HepG2 (cell line): Measurements from ENCODE around the gene TFEB. TPM values are rescaled to one million over a fixed set of nuclear protein-coding genes. Genes with fewer than 3 reads are reported as not detected.

Experiments
- ARNTL ChIP-seq: sonication (generic); formaldehyde crosslinking; IDR thresholded peaks from 2 replicates; pipeline ENCODE4 v1.4.0; 2020; ENCODE audit warnings: mild to moderate bottlenecking, missing genetic modification reagents
- BATF2 ChIP-seq: sonication (generic); formaldehyde crosslinking; IDR thresholded peaks from 2 replicates; pipeline ENCODE4 v1.8.0; 2022; ENCODE audit warnings: mild to moderate bottlenecking, missing genetic modification reagents, moderate library complexity
- CAMTA2 ChIP-seq: sonication (generic); formaldehyde crosslinking; IDR thresholded peaks from 2 replicates; pipeline ENCODE4 v1.4.0; 2020; ENCODE audit warnings: mild to moderate bottlenecking, missing genetic modification reagents, borderline replicate concordance
- DMTF1 ChIP-seq: sonication (generic); formaldehyde crosslinking; IDR thresholded peaks from 2 replicates; pipeline ENCODE4 v1.4.0; 2020; ENCODE audit warnings: mild to moderate bottlenecking, missing genetic modification reagents
- E2F5 ChIP-seq: sonication (generic); formaldehyde crosslinking; conservative IDR thresholded peaks from 2 replicates; pipeline ENCODE4 v1.4.0; 2020; ENCODE audit warnings: missing genetic modification reagents
- GMEB1 ChIP-seq: sonication (generic); formaldehyde crosslinking; IDR thresholded peaks from 2 replicates; pipeline ENCODE4 v1.5.1; 2020; ENCODE audit warnings: missing genetic modification reagents, mild to moderate bottlenecking, borderline replicate concordance
- HNRNPK ChIP-seq: fragments of 200-400 bp; formaldehyde crosslinking; IDR thresholded peaks from 2 replicates; pipeline ENCODE4 v1.6.1; 2018; ENCODE audit warnings: low read length, low read depth, moderate library complexity, mild to moderate bottlenecking; ENCODE audit not compliant: poor library complexity, severe bottlenecking
- HOXA9 ChIP-seq: sonication (generic); formaldehyde crosslinking; IDR thresholded peaks from 2 replicates; pipeline ENCODE4 v1.8.1; 2022; ENCODE audit warnings: missing genetic modification reagents, mild to moderate bottlenecking, moderate library complexity, borderline replicate concordance
- IRF2 ChIP-seq: IDR thresholded peaks from 2 replicates; pipeline ENCODE4 v1.6.1; 2018; ENCODE audit warnings: missing genetic modification reagents, missing compliant biosample characterization
- SIN3B ChIP-seq: fragments of 150-350 bp; IDR thresholded peaks from 2 replicates; pipeline ENCODE4 v1.6.1; 2014; ENCODE audit warnings: low read length
- SNAPC2 ChIP-seq: sonication (generic); formaldehyde crosslinking; IDR thresholded peaks from 2 replicates; pipeline ENCODE4 v1.8.1; 2022; ENCODE audit warnings: mild to moderate bottlenecking, missing genetic modification reagents
- TP53 ChIP-seq: sonication (generic); formaldehyde crosslinking; conservative IDR thresholded peaks from 2 replicates; pipeline ENCODE4 v1.4.0; 2020; ENCODE audit warnings: missing genetic modification reagents
- ZNF24 ChIP-seq: fragments of 450-650 bp; IDR thresholded peaks from 2 replicates; pipeline ENCODE4 v1.6.1; 2017; ENCODE audit warnings: antibody characterized with exemption, mild to moderate bottlenecking
- ZNF253 ChIP-seq: sonication (generic); formaldehyde crosslinking; IDR thresholded peaks from 2 replicates; pipeline ENCODE4 v1.8.0; 2022; ENCODE audit warnings: mild to moderate bottlenecking, missing genetic modification reagents, borderline replicate concordance
- ZNF326 ChIP-seq: sonication (generic); formaldehyde crosslinking; IDR thresholded peaks from 2 replicates; pipeline ENCODE4 v1.4.0; 2020; ENCODE audit warnings: missing genetic modification reagents, borderline replicate concordance
- ZNF740 ChIP-seq: sonication (generic); formaldehyde crosslinking; IDR thresholded peaks from 2 replicates; pipeline ENCODE4 v1.4.0; 2020; ENCODE audit warnings: missing genetic modification reagents
- polyA plus RNA-seq, 8 experiments: library from polyadenylated mRNA; depleted of rRNA in 3 of 8; stranded (reverse) in 7 of 8; unstranded in 1 of 8; fragments of >200 nt; fragmentation: Illumina TruSeq in 4 of 8; extraction: Trizol in 4 of 8; gene quantifications; 2 replicates each; pipeline versions ENCODE4 v1.2.1 to v1.2.3, GENCODE V29; 2011 to 2016; ENCODE audit warnings: low read depth in 4 of 8, missing spikeins in 1 of 8, mixed read lengths in 1 of 8; ENCODE audit not compliant: insufficient read depth in 1 of 8
- total RNA-seq, 5 experiments: library from RNA; depleted of rRNA; stranded (reverse); fragments of >200 nt; fragmentation: Illumina TruSeq; extraction: Trizol; gene quantifications; 2 replicates each; pipeline ENCODE4 v1.2.3, GENCODE V29; 2016; ENCODE audit warnings: low read depth in 1 of 5
- TF ChIP-seq, protein P1 (sequence below): sonication (generic); formaldehyde crosslinking; IDR thresholded peaks from 2 replicates; pipeline ENCODE4 v1.4.0; 2020; ENCODE audit warnings: missing genetic modification reagents, borderline replicate concordance
- TF ChIP-seq, protein P2 (sequence below): sonication (generic); formaldehyde crosslinking; IDR thresholded peaks from 2 replicates; pipeline ENCODE4 v1.9.0; 2021; ENCODE audit warnings: missing genetic modification reagents, borderline replicate concordance

Gene TFEB
- total and polyA plus RNA-seq, 2 of the 13 experiments (the other 11 are each of a cell fraction or from before 2014, with no cell fraction given) = 13.3 to 18.7 TPM

DNA sequence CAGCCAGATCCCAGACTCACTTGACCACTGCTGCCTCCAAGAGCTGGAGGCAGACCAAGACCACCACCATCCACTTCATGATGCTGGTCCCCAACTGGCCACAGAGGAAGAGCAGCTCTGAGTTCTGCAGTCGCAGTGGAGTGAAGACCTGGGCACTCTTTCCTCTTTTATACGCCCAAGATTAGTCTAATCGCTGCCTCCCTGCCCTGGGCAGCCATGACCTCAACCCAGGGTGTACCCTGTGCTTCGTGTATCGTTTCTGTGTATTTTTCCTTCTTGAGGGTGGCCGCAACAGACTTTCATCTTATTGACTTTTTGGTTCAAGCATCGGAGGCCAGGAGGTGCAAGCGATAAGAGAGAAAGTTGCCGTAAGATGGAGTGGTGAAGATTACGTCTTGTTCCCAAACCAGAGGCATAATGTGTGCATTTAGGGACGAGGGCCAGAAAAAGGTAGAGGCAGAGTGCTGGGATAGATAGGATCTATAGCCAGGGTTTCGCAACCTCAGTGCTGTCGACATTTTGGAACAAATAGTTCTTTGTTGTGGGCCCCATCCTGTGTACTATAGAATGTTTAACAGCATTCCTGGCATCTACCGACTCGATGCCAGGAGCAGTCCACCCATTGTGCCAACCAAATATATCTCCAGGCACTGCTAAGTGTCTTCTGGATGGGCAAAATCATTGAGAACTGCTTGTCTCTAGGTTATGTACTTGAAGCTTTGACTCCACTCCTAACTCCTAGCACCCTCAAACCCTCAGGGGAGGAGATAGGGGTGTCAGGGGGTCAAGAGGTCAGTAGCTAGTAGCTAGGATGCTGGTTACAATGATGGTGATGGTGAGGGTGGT is 12.1 kb upstream of the TFEB start, which contains the start of gene PGC (continued):
- no peak for TF ChIP-seq DMTF1
- TF ChIP-seq TP53 = no peak; the same call in 1 of the 2 replicates
- TF ChIP-seq ZNF740 = no peak
- TF ChIP-seq ZNF24 = no peak
- no peak for TF ChIP-seq E2F5
- peak; percentile 72; the same call in 1 of the 2 replicates for TF ChIP-seq IRF2 (CRISPR knock-in tag)
- TF ChIP-seq HOXA9 (CRISPR knock-in tag) = no peak
- TF ChIP-seq SIN3B = no peak
- TF ChIP-seq, protein P1, sequence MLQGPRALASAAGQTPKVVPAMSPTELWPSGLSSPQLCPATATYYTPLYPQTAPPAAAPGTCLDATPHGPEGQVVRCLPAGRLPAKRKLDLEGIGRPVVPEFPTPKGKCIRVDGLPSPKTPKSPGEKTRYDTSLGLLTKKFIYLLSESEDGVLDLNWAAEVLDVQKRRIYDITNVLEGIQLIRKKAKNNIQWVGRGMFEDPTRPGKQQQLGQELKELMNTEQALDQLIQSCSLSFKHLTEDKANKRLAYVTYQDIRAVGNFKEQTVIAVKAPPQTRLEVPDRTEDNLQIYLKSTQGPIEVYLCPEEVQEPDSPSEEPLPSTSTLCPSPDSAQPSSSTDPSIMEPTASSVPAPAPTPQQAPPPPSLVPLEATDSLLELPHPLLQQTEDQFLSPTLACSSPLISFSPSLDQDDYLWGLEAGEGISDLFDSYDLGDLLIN (CRISPR knock-in tag) = no peak
- no peak for TF ChIP-seq HNRNPK
- peak; percentile 73 for TF ChIP-seq ARNTL (CRISPR knock-in tag)
- TF ChIP-seq SNAPC2 (CRISPR knock-in tag) = peak; percentile 88
- peak; percentile 66; the same call in 1 of the 2 replicates for TF ChIP-seq GMEB1
- TF ChIP-seq CAMTA2 = no peak
- TF ChIP-seq ZNF326 = no peak
- TF ChIP-seq ZNF253 (CRISPR knock-in tag) = no peak
- TF ChIP-seq, protein P2, sequence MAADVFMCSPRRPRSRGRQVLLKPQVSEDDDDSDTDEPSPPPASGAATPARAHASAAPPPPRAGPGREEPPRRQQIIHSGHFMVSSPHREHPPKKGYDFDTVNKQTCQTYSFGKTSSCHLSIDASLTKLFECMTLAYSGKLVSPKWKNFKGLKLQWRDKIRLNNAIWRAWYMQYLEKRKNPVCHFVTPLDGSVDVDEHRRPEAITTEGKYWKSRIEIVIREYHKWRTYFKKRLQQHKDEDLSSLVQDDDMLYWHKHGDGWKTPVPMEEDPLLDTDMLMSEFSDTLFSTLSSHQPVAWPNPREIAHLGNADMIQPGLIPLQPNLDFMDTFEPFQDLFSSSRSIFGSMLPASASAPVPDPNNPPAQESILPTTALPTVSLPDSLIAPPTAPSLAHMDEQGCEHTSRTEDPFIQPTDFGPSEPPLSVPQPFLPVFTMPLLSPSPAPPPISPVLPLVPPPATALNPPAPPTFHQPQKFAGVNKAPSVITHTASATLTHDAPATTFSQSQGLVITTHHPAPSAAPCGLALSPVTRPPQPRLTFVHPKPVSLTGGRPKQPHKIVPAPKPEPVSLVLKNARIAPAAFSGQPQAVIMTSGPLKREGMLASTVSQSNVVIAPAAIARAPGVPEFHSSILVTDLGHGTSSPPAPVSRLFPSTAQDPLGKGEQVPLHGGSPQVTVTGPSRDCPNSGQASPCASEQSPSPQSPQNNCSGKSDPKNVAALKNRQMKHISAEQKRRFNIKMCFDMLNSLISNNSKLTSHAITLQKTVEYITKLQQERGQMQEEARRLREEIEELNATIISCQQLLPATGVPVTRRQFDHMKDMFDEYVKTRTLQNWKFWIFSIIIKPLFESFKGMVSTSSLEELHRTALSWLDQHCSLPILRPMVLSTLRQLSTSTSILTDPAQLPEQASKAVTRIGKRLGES (CRISPR knock-in tag) = no peak
- no peak for TF ChIP-seq BATF2 (CRISPR knock-in tag)
